Upper lobe of left lung (tissue), 6 donors: ENCODE data around the gene PHF21B. TPM values are rescaled to one million over a fixed set of nuclear protein-coding genes. Genes with fewer than 3 reads are reported as not detected.

Experiments used
- ATAC-seq, 2 donors: fragments of 200-7000 bp; cut with Tn5 transposase; one replicate each; pipeline ENCODE4 v1.9.1; 2022; ENCODE audit warnings: mild to moderate bottlenecking in 2 of 2, moderate library complexity in 2 of 2; ENCODE audit not compliant: low FRiP score in 2 of 2
- DNase-seq, 2 donors: peaks; one replicate each; pipeline ENCODE4 v3.0.0-alpha.2; 2019 to 2020
- H3K27ac ChIP-seq, 4 donors: fragments of 200-600 bp; sonication (generic); one replicate each; pipeline ENCODE4 v1.5.1; 2016 to 2019
- H3K27me3 ChIP-seq, 4 donors: fragments of 200-600 bp; sonication (generic); one replicate each; pipeline ENCODE4 v1.5.1; 2017 to 2019
- H3K36me3 ChIP-seq, 4 donors: fragments of 200-600 bp; sonication (generic); one replicate each; pipeline ENCODE4 v1.5.1; 2016 to 2019
- H3K4me1 ChIP-seq, 4 donors: fragments of 200-600 bp; sonication (generic); one replicate each; pipeline ENCODE4 v1.5.1; 2018 to 2019
- H3K4me3 ChIP-seq, 4 donors: fragments of 200-600 bp; sonication (generic); one replicate each; pipeline ENCODE4 v1.5.1; 2017 to 2019; ENCODE audit warnings: mild to moderate bottlenecking in 2 of 4, moderate library complexity in 1 of 4
- H3K9me3 ChIP-seq, 4 donors: fragments of 200-600 bp; sonication (generic); one replicate each; pipeline ENCODE4 v1.5.1; 2018 to 2019
- CTCF ChIP-seq, 6 experiments: fragments of 450-650 bp in 4 of 6; fragments of 200-600 bp in 2 of 6; sonication (generic) in 2 of 6; IDR thresholded peaks; one replicate each; pipeline ENCODE4 v1.5.1; 2016 to 2019; ENCODE audit warnings: antibody characterized with exemption in 6 of 6
- EP300 ChIP-seq, 4 donors: sonication (generic); formaldehyde crosslinking; IDR thresholded peaks; one replicate each; pipeline ENCODE4 v1.5.1; 2017; ENCODE audit warnings: antibody characterized with exemption in 4 of 4, control low read depth in 2 of 4
- POLR2A ChIP-seq, 4 donors: fragments of 450-650 bp; IDR thresholded peaks; one replicate each; pipeline ENCODE4 v1.5.1; 2016 to 2017; ENCODE audit warnings: antibody characterized with exemption in 4 of 4, mild to moderate bottlenecking in 2 of 4
- POLR2AphosphoS5 ChIP-seq, 2 donors: sonication (generic); formaldehyde crosslinking; IDR thresholded peaks; one replicate each; pipeline ENCODE4 v1.5.1; 2017; ENCODE audit warnings: antibody characterized with exemption in 2 of 2
- WGBS, 2 donors: methylation state at CpG; one replicate each; pipeline ENCODE4 v1.1.5; 2017 to 2018; 5-methylcytosine and 5-hydroxymethylcytosine counted together
- total RNA-seq, 6 donors: library from RNA; depleted of rRNA in 4 of 6; stranded (reverse); fragments of >200 nt in 4 of 6; gene quantifications; one replicate each; pipeline versions ENCODE4 v1.1.0 to v1.2.1, GENCODE V29; 2016 to 2021
- donor health status: DM: no; HTN: no; CAD: no; lungs with moderate emphysema.
- donor health status: DM: no; HTN: yes; CAD: no; lungs with severe emphysema.

The PHF21B gene
- total RNA-seq, 6 donors from 2014 or later = 0.06 to 0.24 TPM; not detected in 4

- TF ChIP-seq CTCF (IDR thresholded peaks at IDR 0.05) (no peak), POLR2AphosphoS5 (IDR thresholded peaks at IDR 0.05) (no peak), EP300 (IDR thresholded peaks at IDR 0.05) (no peak), POLR2A (IDR thresholded peaks at IDR 0.05) (no peak)
- Histone ChIP-seq H3K4me3 (no peak overlapping the region), H3K4me1 (no peaks in the 10 kb centered on the region), H3K36me3 (no peaks in the 10 kb centered on the region), H3K27me3 (no peaks in the 10 kb centered on the region), H3K9me3 (no peaks in the 10 kb centered on the region), H3K27ac (no peak overlapping the region)
- DNase-seq = no peak
- ATAC-seq = no peak
- WGBS, 2 donors = 89 to 90% methylated on average over 17 to 27 of the region's 32 CpGs
Measured at GRCh38 chr22:44926491-44927415, 83.1 kb downstream of the PHF21B start.

GRCh38 chr22:44926124-44926475, 83.7 kb downstream of the PHF21B start:
- no peak for ATAC-seq
- Histone ChIP-seq H3K4me3 (no peak overlapping the region), H3K27me3 (no peaks in the 10 kb centered on the region), H3K9me3 (no peaks in the 10 kb centered on the region), H3K4me1 (no peaks in the 10 kb centered on the region), H3K27ac (no peak overlapping the region), H3K36me3 (no peaks in the 10 kb centered on the region)
- TF ChIP-seq POLR2AphosphoS5 (IDR thresholded peaks at IDR 0.05) (no peak), POLR2A (IDR thresholded peaks at IDR 0.05) (no peak), EP300 (IDR thresholded peaks at IDR 0.05) (no peak), CTCF (IDR thresholded peaks at IDR 0.05) (no peak)
- WGBS, 2 donors = 90 to 95% methylated on average over 8 to 9 of the region's 11 CpGs
- DNase-seq = no peak

GRCh38 chr22:44925465-44926123, 84.2 kb downstream of the PHF21B start:
- H3K36me3 ChIP-seq = no peaks in the 10 kb centered on the region
- H3K4me3 ChIP-seq = no peak overlapping the region
- H3K27ac ChIP-seq = no peak overlapping the region
- ATAC-seq (no peak), DNase-seq (no peak)
- WGBS, 2 donors = 86 to 92% methylated on average over 2 to 13 of the region's 15 CpGs
- TF ChIP-seq EP300 (IDR thresholded peaks at IDR 0.05) (no peak), POLR2A (IDR thresholded peaks at IDR 0.05) (no peak), CTCF (IDR thresholded peaks at IDR 0.05) (no peak), POLR2AphosphoS5 (IDR thresholded peaks at IDR 0.05) (no peak)
- H3K27me3 ChIP-seq = no peaks in the 10 kb centered on the region
- no peaks in the 10 kb centered on the region for H3K4me1 ChIP-seq
- H3K9me3 ChIP-seq = no peaks in the 10 kb centered on the region

- Histone ChIP-seq H3K9me3 (no peaks in the 10 kb centered on the region), H3K4me3 (no peak overlapping the region), H3K27me3 (no peaks in the 10 kb centered on the region), H3K27ac (no peak overlapping the region), H3K36me3 (no peaks in the 10 kb centered on the region), H3K4me1 (no peaks in the 10 kb centered on the region)
- ATAC-seq (no peak), DNase-seq (no peak)
- 79 to 91% methylated on average over 8 of the region's 8 CpGs for WGBS, 2 donors
- TF ChIP-seq CTCF (IDR thresholded peaks at IDR 0.05) (no peak), POLR2A (IDR thresholded peaks at IDR 0.05) (no peak), POLR2AphosphoS5 (IDR thresholded peaks at IDR 0.05) (no peak), EP300 (IDR thresholded peaks at IDR 0.05) (no peak)
Measured at GRCh38 chr22:44924710-44925109, 85.1 kb downstream of the PHF21B start.
